ENCODE results near the gene ATF2.
"Not testable (repeated sequence)": the region's sequence is repeated elsewhere in the genome, so short reads cannot be mapped to it uniquely, and the experiment has no call there.

ATF2 gene

GRCh38 chr2:175164235-175164634 lies 3.8 kb downstream of the ATF2 start:
- DNase-seq, result no peak

- DNase-seq, result no peak
These were observed 9.1 kb downstream of the ATF2 start for GRCh38 chr2:175158894-175159293.

DNA sequence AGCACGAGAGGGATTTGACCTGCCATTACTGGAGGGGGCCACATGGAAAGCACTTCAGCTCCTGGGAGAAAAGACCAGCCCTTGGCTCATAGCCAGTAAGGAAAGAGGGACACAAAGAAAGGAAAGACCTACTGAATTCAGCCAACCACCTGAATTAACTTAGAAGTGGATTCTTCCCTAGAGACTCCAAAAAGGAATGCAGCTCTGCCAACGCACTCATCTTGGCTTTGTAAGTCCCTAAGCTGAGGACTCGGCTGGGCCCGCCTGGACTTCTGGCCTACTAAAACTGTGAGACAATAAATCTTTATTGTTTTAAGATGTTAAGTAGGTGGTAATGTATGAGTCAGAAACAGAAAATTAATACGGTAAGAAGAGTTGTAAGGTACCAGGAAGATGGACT lies 11.5 kb downstream of the ATF2 start:
- DNase-seq, result no peak

GRCh38 chr2:175154661-175155082 lies 13.3 kb downstream of the ATF2 start:
- DNase-seq, result peak in 1 of 2 experiments; percentile 63

DNA sequence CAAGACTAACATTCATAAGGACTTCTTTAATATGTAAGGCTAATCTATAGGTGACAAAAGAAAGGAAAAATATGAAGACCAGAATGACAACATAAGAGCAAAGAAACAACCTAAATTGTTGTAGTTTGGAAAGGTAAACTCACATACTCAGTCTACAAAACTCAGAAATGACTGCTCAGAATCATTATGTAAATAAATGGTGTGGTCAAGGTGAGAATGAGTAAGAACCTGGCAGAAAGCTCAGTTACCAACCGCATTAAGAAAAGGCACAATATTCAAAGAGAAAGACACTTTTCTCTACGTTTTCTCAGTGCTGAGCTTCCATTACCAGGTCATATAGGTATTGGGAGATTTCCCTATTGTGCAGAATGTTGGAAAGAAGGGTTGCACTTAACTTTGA lies 15.8 kb downstream of the ATF2 start:
- no peak for DNase-seq

- no peak for DNase-seq
These were observed 16.2 kb downstream of the ATF2 start for GRCh38 chr2:175151791-175152190.

DNA sequence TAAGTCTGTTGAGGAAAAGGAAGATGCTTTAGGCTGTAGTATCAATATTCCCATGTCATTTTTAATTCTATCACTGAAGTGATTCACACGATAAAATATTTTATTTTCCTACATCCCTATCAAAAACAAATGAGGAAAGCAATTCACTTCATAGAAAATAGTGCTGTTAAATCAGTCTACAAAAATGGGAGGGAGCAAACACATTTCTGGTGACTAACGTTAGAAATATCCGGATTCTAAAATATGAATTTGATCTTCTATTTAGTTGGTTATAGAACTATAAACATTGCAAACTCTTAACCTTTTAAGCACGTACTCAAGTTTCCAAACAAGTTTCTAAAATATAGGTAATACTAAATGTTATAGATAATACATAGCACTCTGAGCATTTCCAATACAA lies 20.8 kb downstream of the ATF2 start:
- DNase-seq, result no peak

- DNase-seq, result no peak
These were observed 24.3 kb downstream of the ATF2 start for GRCh38 chr2:175143678-175144077.

- no peak for DNase-seq
These were observed 24.8 kb downstream of the ATF2 start for GRCh38 chr2:175143191-175143590.

- DNase-seq, result no peak
These were observed 27.7 kb downstream of the ATF2 start for GRCh38 chr2:175140332-175140731.

DNA sequence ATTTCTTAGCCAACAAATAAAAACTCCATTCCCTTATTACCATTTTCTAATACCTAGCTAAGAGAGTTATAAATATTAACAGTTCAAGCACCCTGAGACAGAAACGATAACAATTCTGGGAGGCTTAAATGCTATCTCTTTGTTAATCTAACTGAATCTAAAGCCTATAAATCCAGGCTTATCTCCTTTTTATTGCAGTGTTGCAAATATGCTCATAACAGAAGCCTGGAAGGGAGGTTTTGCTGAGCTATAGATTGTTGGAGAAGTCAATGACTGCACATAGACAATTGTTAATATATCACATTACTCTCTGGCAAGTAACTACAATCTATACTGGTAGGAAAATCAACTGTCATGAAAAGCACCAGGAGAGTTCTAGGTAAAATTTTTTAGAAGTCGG lies 30.2 kb downstream of the ATF2 start:
- no peak for DNase-seq

- DNase-seq, result no peak
These were observed 31.4 kb downstream of the ATF2 start for GRCh38 chr2:175136334-175137215.

GRCh38 chr2:175135862-175136261 lies 32.1 kb downstream of the ATF2 start:
- no peak for DNase-seq

GRCh38 chr2:175135177-175135576 lies 32.8 kb downstream of the ATF2 start:
- DNase-seq, result no peak

DNA sequence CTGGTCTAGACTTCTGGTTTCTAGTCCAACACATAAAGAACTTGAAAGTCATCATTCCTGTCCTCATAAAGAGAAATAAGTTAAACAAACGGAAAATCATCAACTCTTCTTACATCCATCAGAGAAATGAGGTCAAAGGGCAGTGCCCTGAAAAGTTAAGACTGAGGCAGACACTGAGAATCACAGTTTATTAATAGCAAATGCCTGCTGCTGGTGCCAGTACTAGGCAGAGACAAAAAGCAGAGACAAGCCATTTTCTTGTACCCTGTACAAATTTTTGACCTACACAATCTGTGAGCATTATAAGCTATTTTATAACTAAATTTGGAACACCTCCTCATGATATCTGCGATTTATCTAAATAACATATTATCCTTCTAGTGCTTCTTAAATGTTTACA lies 36.8 kb downstream of the ATF2 start:
- no peak for DNase-seq

GRCh38 chr2:175126661-175127060 lies 41.3 kb downstream of the ATF2 start:
- no peak for DNase-seq

- no peak for DNase-seq
These were observed 44.7 kb downstream of the ATF2 start for GRCh38 chr2:175123254-175123653.

DNA sequence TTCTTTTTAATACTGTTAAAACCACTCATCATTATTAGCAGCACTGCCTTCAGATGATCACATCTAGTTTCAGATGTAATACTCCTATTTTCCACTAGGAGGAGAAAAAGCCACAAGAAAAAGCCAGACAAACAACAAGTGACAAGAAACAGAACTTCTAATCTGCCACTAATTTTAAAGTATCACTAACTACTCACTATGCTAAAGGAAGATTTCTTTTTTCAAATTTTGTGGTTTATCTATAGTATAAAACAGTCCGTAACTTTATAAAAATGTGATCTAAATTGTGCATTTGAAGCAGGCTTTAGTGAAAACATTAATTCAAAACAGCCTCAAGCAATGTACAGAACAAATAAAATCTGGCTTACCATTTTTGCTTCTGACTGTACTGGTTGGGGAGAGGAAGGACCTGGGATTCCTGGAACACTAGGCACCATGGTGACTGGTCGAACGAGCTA lies 56.8 kb downstream of the ATF2 start:
- peak in 1 of 2 experiments; percentile 52 for DNase-seq

- DNase-seq, result not testable (repeated sequence)
These were observed 59.9 kb downstream of the ATF2 start for GRCh38 chr2:175108091-175108490.

DNA sequence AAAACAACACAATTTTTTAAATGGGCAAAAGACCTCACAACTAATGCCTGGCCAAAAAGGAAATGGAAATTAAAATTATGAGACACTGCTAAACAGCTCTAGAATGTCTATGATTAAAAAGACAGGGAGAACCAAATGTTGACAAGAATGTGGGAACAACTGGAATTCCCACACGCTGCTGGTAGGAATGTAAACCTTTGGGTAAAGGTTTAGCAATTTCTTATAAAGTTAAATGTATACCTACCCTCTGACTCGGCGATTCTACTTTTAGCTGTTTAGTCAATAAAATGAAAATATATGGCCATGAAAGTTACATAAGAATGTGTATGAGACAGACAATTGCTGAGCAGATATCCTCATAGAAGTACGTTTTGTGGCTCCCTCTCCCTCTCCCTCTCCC lies 60.9 kb downstream of the ATF2 start:
- DNase-seq, result no peak

- DNase-seq, result no peak
These were observed 64.8 kb downstream of the ATF2 start for GRCh38 chr2:175103191-175103590.

DNA sequence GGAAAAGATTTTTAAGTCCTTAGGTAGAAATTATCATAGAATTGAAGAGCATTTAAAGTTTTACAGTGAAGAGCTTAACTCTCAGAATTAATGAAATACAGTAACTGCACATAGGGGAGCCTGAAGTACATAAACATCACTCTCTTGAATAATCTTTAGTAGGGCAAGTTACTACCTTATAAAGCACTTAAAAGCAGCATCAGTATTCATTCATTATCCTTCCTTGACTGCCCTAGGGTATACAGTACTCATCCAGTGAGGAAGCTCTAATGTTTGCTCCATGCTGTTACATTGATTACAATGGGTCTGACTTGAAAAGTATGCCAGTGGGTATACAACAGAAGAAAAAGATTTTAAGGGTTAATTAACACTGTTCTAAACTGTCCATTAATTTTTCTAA lies 66.5 kb downstream of the ATF2 start:
- no peak for DNase-seq

- DNase-seq, result no peak
These were observed 70.7 kb downstream of the ATF2 start for GRCh38 chr2:175097297-175097696.

DNA sequence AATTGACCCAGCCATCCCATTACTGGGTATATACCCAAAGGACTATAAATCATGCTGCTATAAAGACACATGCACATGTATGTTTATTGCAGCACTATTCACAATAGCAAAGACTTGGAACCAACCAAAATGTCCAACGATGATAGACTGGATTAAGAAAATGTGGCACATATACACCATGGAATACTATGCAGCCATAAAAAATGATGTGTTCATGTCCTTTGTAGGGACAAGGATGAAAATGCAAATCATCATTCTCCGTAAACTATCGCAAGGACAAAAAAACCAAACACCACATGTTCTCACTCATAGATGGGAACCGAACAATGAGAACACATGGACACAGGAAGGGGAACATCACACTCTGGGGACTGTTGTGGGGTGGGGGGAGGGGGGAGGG lies 83.9 kb downstream of the ATF2 start:
- DNase-seq, result not testable (repeated sequence)

DNA sequence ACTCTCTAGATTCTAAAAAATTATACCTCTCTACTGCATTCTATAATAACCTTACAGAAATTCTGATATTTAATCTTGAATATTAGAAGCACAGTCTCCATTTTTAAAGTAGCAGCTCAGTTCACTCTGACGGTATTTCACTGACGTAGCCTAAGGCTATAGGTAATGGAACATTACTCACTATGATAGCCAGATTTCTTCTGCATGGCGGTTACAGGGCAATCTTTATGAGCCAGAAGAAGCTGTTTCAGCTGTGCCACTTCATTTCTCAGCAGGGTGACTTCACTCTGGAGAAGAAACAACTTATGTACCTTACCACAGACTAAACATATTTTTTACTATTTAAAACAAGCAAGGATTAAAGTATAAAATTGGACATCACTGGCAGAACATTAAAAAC lies 87.5 kb downstream of the ATF2 start:
- no peak for DNase-seq
